Endothelial cell of umbilical vein (primary cell): Measurements from ENCODE around the gene HES3. TPM values are rescaled to one million over a fixed set of nuclear protein-coding genes. Genes with fewer than 3 reads are reported as not detected.

Experiments used
- BruUV-seq: library from RNA; stranded (reverse); fragments of 400-500 nt; replicated peaks from 2 replicates; lab custom pipeline; 2021; lab: Mats Ljungman, UMichigan
- CTCF ChIA-PET: fragments of 300-600, 350-600 bp; sonication (Branson Sonifier 250); formaldehyde crosslinking; loops from one replicate; lab custom pipeline; 2021; ENCODE audit warnings: antibody characterized with exemption, inconsistent platforms; lab: Charles Lee
- POLR2A ChIA-PET: fragments of 300-600, 350-600 bp; sonication (Branson Sonifier 250); formaldehyde crosslinking; loops from one replicate; lab custom pipeline; 2021; ENCODE audit warnings: antibody characterized with exemption, inconsistent platforms; lab: Charles Lee
- DNase-seq: peaks from one replicate; pipeline ENCODE4 v3.0.0-alpha.2; 2011; ENCODE audit warnings: low read depth, low spot score
- FAIRE-seq: peaks from 2 replicates; lab custom pipeline; 2011; peaks lifted over from hg19 to GRCh38; lab: Jason Lieb, UNC
- H2AFZ ChIP-seq: 2 replicates; pipeline ENCODE4 v1.6.0; 2012; ENCODE audit warnings: low read depth, low read length, control low read depth, inconsistent platforms
- H3K27ac ChIP-seq: 2 replicates; pipeline ENCODE4 v1.5.1; 2011; ENCODE audit warnings: low read depth, mild to moderate bottlenecking, control low read depth, low read length, moderate library complexity; ENCODE audit not compliant: insufficient read depth
- H3K27me3 ChIP-seq, 2 experiments: 2 replicates each; pipeline versions ENCODE4 v1.6.0 to v1.6.1; 2011; ENCODE audit warnings: low read length in 2 of 2, mixed read lengths in 1 of 2; ENCODE audit not compliant: control insufficient read depth in 2 of 2, insufficient read depth in 2 of 2
- H3K36me3 ChIP-seq, 2 experiments: 2 replicates in 1 of 2; 3 replicates in 1 of 2; pipeline ENCODE4 v1.5.1; 2011; ENCODE audit warnings: low read length in 2 of 2, mild to moderate bottlenecking in 1 of 2, moderate library complexity in 1 of 2; ENCODE audit not compliant: control insufficient read depth in 2 of 2, insufficient read depth in 2 of 2; ENCODE audit errors: extremely low read depth in 1 of 2
- H3K4me1 ChIP-seq: 3 replicates; pipeline ENCODE4 v1.5.1; 2011; ENCODE audit warnings: mild to moderate bottlenecking, low read length; ENCODE audit not compliant: control insufficient read depth, insufficient read depth; ENCODE audit errors: extremely low read depth
- H3K4me2 ChIP-seq: 2 replicates; pipeline ENCODE4 v1.6.1; 2011; ENCODE audit warnings: low read length, control low read depth, mixed read lengths; ENCODE audit not compliant: insufficient read depth
- H3K4me3 ChIP-seq, 3 experiments: fragments of 200-600 bp in 1 of 3; sonication (generic), shearing (Covaris generic) in 1 of 3; replicated peaks in 1 of 3; 2 replicates each; pipeline ENCODE4 v1.5.1; 2011 to 2016; ENCODE audit warnings: control low read depth in 3 of 3, low read length in 3 of 3, mild to moderate bottlenecking in 2 of 3, inconsistent platforms in 1 of 3, low read depth in 1 of 3, moderate library complexity in 1 of 3; ENCODE audit not compliant: insufficient read depth in 1 of 3
- H3K79me2 ChIP-seq: 2 replicates; pipeline ENCODE4 v1.6.0; 2012; ENCODE audit warnings: low read length, inconsistent platforms; ENCODE audit not compliant: control insufficient read depth, insufficient read depth
- H3K9ac ChIP-seq: replicated peaks from 2 replicates; pipeline ENCODE3; 2011; ENCODE audit warnings: low read length, control low read depth; ENCODE audit not compliant: insufficient read depth; ENCODE audit errors: extremely low read depth
- H3K9me1 ChIP-seq: replicated peaks from 3 replicates; pipeline ENCODE4 v1.6.0; 2011; ENCODE audit warnings: mild to moderate bottlenecking, low read length; ENCODE audit not compliant: control insufficient read depth, insufficient read depth; ENCODE audit errors: extremely low read depth
- H3K9me3 ChIP-seq: replicated peaks from 2 replicates; pipeline ENCODE4 v1.5.1; 2012; ENCODE audit warnings: low read length, inconsistent platforms; ENCODE audit not compliant: control insufficient read depth, insufficient read depth
- H4K20me1 ChIP-seq: replicated peaks from 2 replicates; pipeline ENCODE3; 2011; ENCODE audit warnings: mild to moderate bottlenecking, low read length; ENCODE audit not compliant: control insufficient read depth, insufficient read depth; ENCODE audit errors: extremely low read depth
- CTCF ChIP-seq, 2 donors: IDR thresholded peaks; 1 replicate in 1 of 2; 2 replicates in 1 of 2; pipeline ENCODE4 v1.5.1; 2011; ENCODE audit warnings: low read length in 2 of 2, mild to moderate bottlenecking in 2 of 2, moderate library complexity in 2 of 2, control low read depth in 1 of 2, inconsistent platforms in 1 of 2, low read depth in 1 of 2; ENCODE audit not compliant: insufficient read depth in 1 of 2; ENCODE audit errors: extremely low read depth in 1 of 2
- EZH2 ChIP-seq: IDR thresholded peaks from 2 replicates; pipeline ENCODE4 v1.6.1; 2012; ENCODE audit warnings: borderline replicate concordance, low read depth, mild to moderate bottlenecking, moderate library complexity, low read length, inconsistent platforms; ENCODE audit not compliant: severe bottlenecking
- FOS ChIP-seq: IDR thresholded peaks from 2 replicates; pipeline ENCODE4 v1.6.1; 2011; ENCODE audit warnings: mild to moderate bottlenecking, low read length, moderate library complexity, borderline replicate concordance; ENCODE audit not compliant: insufficient read depth
- JUN ChIP-seq: IDR thresholded peaks from 2 replicates; pipeline ENCODE4 v1.6.1; 2011; ENCODE audit warnings: borderline replicate concordance, low read depth; ENCODE audit not compliant: insufficient read length, insufficient read depth
- MAX ChIP-seq: IDR thresholded peaks from 2 replicates; pipeline ENCODE4 v1.6.1; 2011; ENCODE audit not compliant: insufficient read depth, insufficient read length
- MYC ChIP-seq: IDR thresholded peaks from one replicate; pipeline ENCODE4 v1.6.1; 2011; ENCODE audit warnings: mild to moderate bottlenecking, low read depth, low read length
- POLR2A ChIP-seq: IDR thresholded peaks from 2 replicates; pipeline ENCODE4 v1.6.1; 2012; ENCODE audit warnings: low read depth, mild to moderate bottlenecking, control low read depth, low read length
- POLR2AphosphoS5 ChIP-seq: IDR thresholded peaks from 2 replicates; pipeline ENCODE4 v1.6.1; 2012; ENCODE audit warnings: low read depth, mild to moderate bottlenecking, control low read depth, low read length, moderate library complexity; ENCODE audit not compliant: insufficient read depth
- dilution Hi-C: fragments of 300-500 bp; cut with MboI; formaldehyde crosslinking; loops from one replicate; pipeline ENCODE4 v1.15.0; 2019; ENCODE audit warnings: low sequenced_read_pairs; ENCODE audit not compliant: extremely low pct_ligation_motif_present
- intact Hi-C: fragments of 100-400 bp; cut with micrococcal nuclease; formaldehyde crosslinking; loops from one replicate; pipeline ENCODE4 v1.10.0; 2022
- polyA plus RNA-seq, 4 experiments: library from polyadenylated mRNA; depleted of rRNA in 3 of 4; stranded (reverse) in 3 of 4; unstranded in 1 of 4; fragments of >200 nt; gene quantifications; 2 replicates each; pipeline versions ENCODE4 v1.2.1 to v1.2.3, GENCODE V29; 2011 to 2012; ENCODE audit warnings: missing spikeins in 1 of 4
- total RNA-seq: library from RNA; stranded (reverse); gene quantifications from 2 replicates; pipeline ENCODE4 v1.2.3, GENCODE V29; 2021

Gene HES3
- total and polyA plus RNA-seq, 2 donors (not counting 3 experiments of a cell fraction or from before 2014, with no cell fraction given), result not detected

- intact Hi-C loops, result no loop called here
- CTCF ChIA-PET, result interaction anchor here (1.1 to 1.3 kb wide), 2 partner anchors 20 to 34 kb away, joined by 4 to 6 read pairs; no protein-coding TSS in a partner anchor
- H2AFZ ChIP-seq, result no peak overlapping the region
- no peak for TF ChIP-seq CTCF (IDR thresholded peaks at IDR 0.05; ENCODE audit: extremely low read depth in 1 of 2, insufficient read depth in 1 of 2, low read depth in 1 of 2, low read length in 2 of 2)
- TF ChIP-seq MAX, result no peak
- TF ChIP-seq POLR2A, result no peak
- TF ChIP-seq JUN, result no peak
- TF ChIP-seq EZH2, result no peak
- TF ChIP-seq MYC, result no peak
- no peak for TF ChIP-seq POLR2AphosphoS5
- TF ChIP-seq FOS, result no peak
- H4K20me1 ChIP-seq, result no peaks in the 10 kb centered on the region
- no peak overlapping the region for H3K9ac ChIP-seq
- H3K9me1 ChIP-seq, result no peaks in the 10 kb centered on the region
- no peak for DNase-seq
- peaks cover 6 to 11% of the 10 kb centered on the region in 2 experiments for H3K27me3 ChIP-seq
- dilution Hi-C loops, result no loop called here
- H3K4me3 ChIP-seq, result no peak overlapping the region
- H3K4me2 ChIP-seq, result no peak overlapping the region
- no TSS peak for BruUV-seq
- no peaks in the 10 kb centered on the region for H3K9me3 ChIP-seq
- H3K36me3 ChIP-seq, result no peaks in the 10 kb centered on the region
- peaks cover 13% of the 10 kb centered on the region for H3K4me1 ChIP-seq
- H3K79me2 ChIP-seq, result no peaks in the 10 kb centered on the region
- POLR2A ChIA-PET, result no interaction called here
- H3K27ac ChIP-seq, result no peak overlapping the region
- no peak for FAIRE-seq
These were observed 33.2 kb upstream of the HES3 start for GRCh38 chr1:6210591-6211355.
